Skeletal muscle cell (primary cell): ENCODE results near the gene MEGF8.

ENCODE experiments used
- DNase-seq: peaks from one replicate; pipeline ENCODE4 v3.0.0-alpha.2; 2010; ENCODE audit warnings: low read depth
- H3K4me3 ChIP-seq: 2 replicates; pipeline ENCODE4 v1.5.1; 2011; ENCODE audit warnings: low read depth, mild to moderate bottlenecking, control low read depth, low read length, moderate library complexity

Gene MEGF8

DNA sequence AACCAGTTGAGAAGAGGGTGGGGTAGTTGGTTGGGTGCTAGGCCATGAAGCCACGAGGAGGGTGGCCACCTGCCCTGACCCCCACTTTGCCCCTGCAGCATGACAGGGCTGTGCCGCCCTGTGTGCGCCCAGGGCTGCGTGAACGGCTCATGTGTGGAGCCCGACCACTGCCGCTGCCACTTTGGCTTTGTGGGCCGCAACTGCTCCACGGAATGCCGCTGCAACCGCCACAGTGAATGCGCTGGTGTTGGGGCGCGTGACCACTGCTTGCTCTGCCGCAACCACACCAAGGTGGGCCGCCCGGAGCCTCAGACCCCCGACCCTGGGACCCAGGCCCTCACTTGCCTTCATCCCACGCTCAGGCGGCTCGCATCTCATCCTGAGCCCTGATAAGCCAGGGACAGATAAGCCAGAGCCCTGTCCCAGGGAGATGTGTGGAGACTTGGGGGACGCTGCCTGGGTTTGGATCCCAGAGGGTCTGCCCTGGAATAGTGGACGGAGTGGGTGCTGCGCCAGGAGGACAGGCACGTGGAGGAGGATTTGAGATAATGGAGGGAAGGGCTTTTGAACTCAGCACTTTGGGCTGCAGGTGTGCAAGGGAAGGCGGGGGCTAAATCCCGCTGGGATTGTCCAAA lies 44.1 kb downstream of the MEGF8 start:
- no peak for DNase-seq
- H3K4me3 ChIP-seq, result no peak overlapping the region

- no peak overlapping the region for H3K4me3 ChIP-seq
- no peak for DNase-seq
Observed at GRCh38 chr19:42370068-42370520, 44.7 kb downstream of the MEGF8 start.

DNA sequence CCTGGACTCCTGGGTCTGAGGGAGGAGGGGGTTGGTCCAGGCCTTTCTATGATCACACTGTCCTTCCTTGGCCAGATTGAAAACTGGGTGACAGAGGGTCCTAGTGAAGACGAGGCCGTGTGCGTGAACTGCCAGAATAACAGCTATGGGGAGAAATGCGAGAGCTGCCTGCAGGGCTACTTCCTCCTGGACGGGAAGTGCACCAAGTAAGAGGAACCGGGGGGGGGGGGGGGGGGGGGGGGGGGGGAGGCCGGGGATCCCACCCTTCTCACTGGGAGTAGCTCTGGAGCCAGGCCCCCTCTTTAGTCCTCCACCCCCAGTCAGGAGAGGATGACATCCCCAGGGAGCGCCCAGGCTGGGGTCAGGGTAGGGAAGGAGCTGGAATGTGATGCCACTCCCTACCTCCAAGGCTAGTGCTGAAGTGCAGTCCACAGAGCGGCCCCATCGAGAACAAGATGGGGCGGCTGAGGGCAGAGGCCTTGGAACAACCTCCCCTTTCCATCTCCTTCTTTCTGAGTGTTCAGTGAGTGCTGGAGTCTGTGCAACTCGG lies 45.3 kb downstream of the MEGF8 start:
- no peak for DNase-seq

DNA sequence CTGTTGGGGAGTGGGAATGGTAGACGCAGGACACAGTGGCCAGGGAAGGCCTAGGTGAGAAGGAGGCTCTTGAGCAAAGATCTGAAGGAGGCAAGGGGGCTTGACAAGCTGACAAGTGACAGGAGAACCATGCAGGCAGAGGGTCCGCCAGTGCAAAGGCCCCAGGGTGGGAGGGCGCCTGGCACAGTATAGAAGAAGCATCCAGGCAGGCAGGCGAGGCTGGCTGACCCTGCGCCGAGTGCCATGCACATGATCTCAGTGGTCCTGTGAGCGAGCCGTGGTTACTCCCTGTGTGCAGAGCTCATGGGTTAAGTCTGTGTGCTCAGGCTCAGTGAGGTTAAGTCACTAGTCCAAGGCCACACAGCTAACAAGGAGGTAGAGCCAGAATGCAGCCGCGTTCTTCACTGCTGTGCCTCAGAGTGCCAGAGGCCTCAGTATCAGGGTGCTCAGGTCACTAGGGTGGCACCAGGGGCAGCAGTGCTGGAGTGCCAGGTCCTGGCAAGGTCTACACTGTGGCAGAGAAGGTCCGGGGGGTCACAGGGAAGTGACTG lies 49.5 kb downstream of the MEGF8 start:
- no peak overlapping the region for H3K4me3 ChIP-seq
- no peak for DNase-seq

More for the DNA sequence above, 45.3 kb downstream of the MEGF8 start:
- H3K4me3 ChIP-seq, result no peak overlapping the region

- no peak for DNase-seq
- H3K4me3 ChIP-seq, result no peak overlapping the region
Observed at GRCh38 chr19:42375415-42376176, 50.2 kb downstream of the MEGF8 start.

DNA sequence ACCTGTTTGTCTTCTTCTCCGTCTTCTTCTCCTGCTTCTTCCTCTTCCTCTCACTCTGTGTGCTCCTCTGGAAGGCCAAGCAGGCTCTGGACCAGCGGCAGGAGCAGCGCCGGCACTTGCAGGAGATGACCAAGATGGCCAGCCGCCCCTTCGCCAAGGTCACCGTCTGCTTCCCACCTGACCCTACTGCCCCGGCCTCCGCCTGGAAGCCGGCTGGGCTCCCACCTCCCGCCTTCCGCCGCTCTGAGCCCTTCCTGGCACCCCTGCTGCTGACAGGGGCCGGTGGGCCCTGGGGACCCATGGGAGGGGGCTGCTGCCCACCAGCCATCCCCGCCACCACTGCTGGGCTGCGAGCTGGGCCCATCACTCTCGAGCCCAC lies 50.7 kb downstream of the MEGF8 start:
- no peak for DNase-seq
- H3K4me3 ChIP-seq, result no peak overlapping the region

DNA sequence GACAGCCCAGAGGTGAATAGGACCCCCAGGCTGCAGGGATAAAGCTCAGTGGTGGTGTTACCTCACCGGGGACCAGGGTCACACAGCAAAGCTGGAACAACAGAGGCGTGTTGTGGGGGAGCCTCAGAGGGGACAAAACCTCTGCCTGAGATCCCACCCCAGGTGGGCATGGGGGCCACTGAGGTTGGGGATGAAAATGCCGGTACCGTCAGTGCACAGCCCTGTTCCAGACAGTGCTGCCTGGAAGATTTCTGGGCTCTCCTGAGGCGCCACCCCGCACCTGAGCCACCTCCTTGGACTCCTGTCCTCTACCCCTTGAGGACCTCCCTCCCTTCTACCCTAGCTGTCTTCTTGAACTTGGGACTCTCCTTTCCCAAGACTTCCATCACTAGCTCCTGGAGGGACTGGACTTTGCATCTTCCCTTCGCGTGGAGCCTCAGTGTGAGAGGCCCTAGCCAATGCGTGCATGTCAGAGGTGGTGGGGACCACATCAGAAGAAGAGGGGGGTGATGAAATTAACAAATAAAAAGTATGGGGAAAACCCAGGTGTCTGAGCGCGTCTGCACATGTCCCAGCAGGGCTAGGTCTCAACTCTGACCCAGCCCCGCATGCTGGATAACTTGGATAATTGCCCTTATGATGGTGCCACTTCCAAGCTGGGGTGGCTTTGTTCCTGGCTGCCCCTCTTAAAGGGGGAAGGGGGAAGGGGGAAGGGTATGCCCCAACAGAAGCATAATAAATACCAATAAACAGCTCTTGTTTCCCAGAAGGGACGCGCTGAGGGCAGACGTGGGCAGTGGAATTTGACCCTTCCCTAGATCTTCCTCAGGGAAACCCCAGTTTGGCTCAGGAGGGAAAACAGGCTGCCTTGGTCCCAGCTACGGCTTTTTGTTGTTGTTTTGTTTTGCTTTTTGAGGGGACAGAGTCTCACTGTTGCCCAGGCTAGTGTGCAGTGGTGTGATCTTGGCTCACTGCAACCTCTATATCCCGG lies 53.1 kb downstream of the MEGF8 start:
- no peak for DNase-seq

GRCh38 chr19:42380155-42380554 lies 54.7 kb downstream of the MEGF8 start:
- no peak for DNase-seq
- no peak overlapping the region for H3K4me3 ChIP-seq

More for the DNA sequence above, 53.1 kb downstream of the MEGF8 start:
- no peak overlapping the region for H3K4me3 ChIP-seq

DNA sequence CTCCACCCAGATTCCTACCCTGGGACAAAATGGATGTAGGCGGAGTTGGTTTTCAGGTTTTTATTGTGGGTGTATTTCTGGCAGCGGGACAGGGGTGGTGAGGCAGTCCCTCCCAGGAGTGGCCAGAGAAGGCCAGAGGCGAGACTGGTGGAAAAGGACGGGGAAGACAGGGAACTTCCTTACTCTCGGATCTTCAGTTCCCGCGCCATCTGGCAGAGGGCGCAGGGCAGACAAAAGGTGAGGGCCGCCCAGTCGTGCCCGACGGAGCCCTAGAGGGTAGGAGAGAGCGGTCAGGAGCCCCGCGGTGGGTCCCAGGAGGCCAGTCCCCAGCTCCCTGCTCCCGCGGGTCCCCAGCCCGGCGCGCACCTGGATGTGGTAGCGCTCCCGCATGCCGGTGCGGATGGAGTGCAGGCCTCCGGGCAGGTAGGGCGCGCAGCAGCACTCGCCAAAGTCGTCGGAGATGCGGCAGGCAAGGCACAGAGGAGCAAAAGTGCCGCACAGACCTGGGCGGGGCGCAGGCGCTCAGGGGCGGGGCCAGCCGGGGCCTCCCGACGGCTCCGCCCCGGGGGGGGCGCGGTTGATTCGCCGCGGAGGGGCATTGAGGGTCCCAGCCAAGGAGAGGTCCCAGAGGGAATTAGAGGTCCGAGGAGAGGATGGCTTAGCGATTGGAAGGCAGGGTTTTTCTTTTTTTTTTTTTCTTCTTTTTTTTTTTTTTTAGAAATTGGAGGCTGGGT lies 61.7 kb downstream of the MEGF8 start:
- no peak for DNase-seq
- peak overlapping the region; percentile 40 for H3K4me3 ChIP-seq

- no peak for DNase-seq
- H3K4me3 ChIP-seq, result no peak overlapping the region
Observed at GRCh38 chr19:42388851-42389489, 63.5 kb downstream of the MEGF8 start.

GRCh38 chr19:42389899-42390298 lies 64.5 kb downstream of the MEGF8 start, which contains the start of gene CNFN:
Gene CNFN, minus strand, starts transcription at chr19:42390297. Its CDS starts 1,260 bp downstream, at chr19:42389037.
- no peak within 1 kb of the TSS for H3K4me3 ChIP-seq
- no peak for DNase-seq

- no peak for DNase-seq
Observed at GRCh38 chr19:42392165-42392564, 66.7 kb downstream of the MEGF8 start.

DNA sequence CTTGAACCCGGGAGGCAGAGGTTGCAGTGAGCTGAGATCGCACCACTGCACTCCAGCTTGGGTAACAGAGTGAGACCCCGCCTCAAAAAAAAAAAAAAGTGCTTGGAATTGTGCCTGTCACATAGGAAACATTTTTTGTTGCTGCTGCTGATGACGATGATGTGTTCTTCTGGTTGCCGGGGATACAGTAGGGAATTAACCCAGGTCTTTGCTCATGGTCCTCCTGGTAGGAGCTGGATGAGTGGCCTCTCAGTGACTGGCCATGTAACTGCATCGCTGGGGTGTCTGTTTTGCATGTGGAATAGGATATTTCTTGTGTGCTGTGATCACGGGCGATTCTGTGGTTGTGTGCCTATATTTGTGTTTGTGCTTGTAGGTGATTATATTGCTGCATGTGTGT lies 69.3 kb downstream of the MEGF8 start:
- no peak for DNase-seq
- no peak overlapping the region for H3K4me3 ChIP-seq

More at GRCh38 chr19:42392165-42392564, 66.7 kb downstream of the MEGF8 start:
- no peak overlapping the region for H3K4me3 ChIP-seq

GRCh38 chr19:42396381-42397262 lies 71.2 kb downstream of the MEGF8 start:
- DNase-seq, result peak; percentile 95
- peak overlapping the region; percentile 67 for H3K4me3 ChIP-seq

- no peak for DNase-seq
- H3K4me3 ChIP-seq, result peak overlapping the region; percentile 67
Observed at GRCh38 chr19:42397263-42398166, 72.1 kb downstream of the MEGF8 start.

GRCh38 chr19:42400404-42400803 lies 75.0 kb downstream of the MEGF8 start:
- no peak overlapping the region for H3K4me3 ChIP-seq
- DNase-seq, result no peak
